Colonic mucosa (tissue), 4 donors: Measurements from ENCODE around the gene RRAD. TPM values are rescaled to one million over a fixed set of nuclear protein-coding genes. Genes with fewer than 3 reads are reported as not detected.

Source experiments
- DNase-seq: peaks from one replicate; pipeline ENCODE4 v3.0.0-alpha.2; 2020
- H3K27ac ChIP-seq: fragments of 200-600 bp; one replicate; pipeline ENCODE4 v1.8.0; 2021
- H3K27me3 ChIP-seq: fragments of 200-600 bp; one replicate; pipeline ENCODE4 v1.8.0; 2021
- H3K36me3 ChIP-seq: fragments of 200-600 bp; one replicate; pipeline ENCODE4 v1.8.0; 2021
- H3K4me1 ChIP-seq: fragments of 200-600 bp; one replicate; pipeline ENCODE4 v1.8.0; 2021; ENCODE audit warnings: mild to moderate bottlenecking
- H3K4me3 ChIP-seq: fragments of 200-600 bp; one replicate; pipeline ENCODE4 v1.8.0; 2021
- H3K9ac ChIP-seq, 2 donors: one replicate each; pipeline ENCODE4 v1.7.0; 2013; ENCODE audit warnings: control low read depth in 2 of 2, low read depth in 2 of 2, low read length in 2 of 2
- H3K9me3 ChIP-seq: fragments of 200-600 bp; one replicate; pipeline ENCODE4 v1.8.0; 2021
- CTCF ChIP-seq: fragments of 200-600 bp; IDR thresholded peaks from one replicate; pipeline ENCODE4 v1.8.0; 2022; ENCODE audit warnings: antibody characterized with exemption, mild to moderate bottlenecking
- intact Hi-C: fragments of 100-400 bp; cut with DNase I; formaldehyde crosslinking; loops from one replicate; pipeline ENCODE4 v1.14.1; 2022
- total RNA-seq, 2 donors: library from RNA; stranded (reverse); fragmentation: NEBNext Ultra II Directional in 1 of 2; extraction: Animal tissue kit (Norgen Biotek cat#: 25700) in 1 of 2; gene quantifications; one replicate each; pipeline ENCODE4 v1.2.1, GENCODE V29; 2021
- donor health status: healthy.
- donor health status: DM: no; HTN: no; CAD: no.
- donor health status: DM: no; HTN: no; CAD: no.

RRAD gene
- total RNA-seq, 2 donors from 2014 or later = 1.4 to 4.0 TPM

GRCh38 chr16:66905633-66906539, 19.4 kb downstream of the RRAD start:
- H3K27me3 ChIP-seq = no peaks in the 10 kb centered on the region
- H3K27ac ChIP-seq = no peak overlapping the region
- no peak overlapping the region for H3K4me3 ChIP-seq
- no peaks in the 10 kb centered on the region for H3K36me3 ChIP-seq
- no peaks in the 10 kb centered on the region for H3K4me1 ChIP-seq
- peak; percentile 90 for DNase-seq
- intact Hi-C loops = no loop called here
- TF ChIP-seq CTCF = no peak
- no peaks in the 10 kb centered on the region for H3K9me3 ChIP-seq
- H3K9ac ChIP-seq = peak overlapping the region in 1 of 2 donors; percentile 51

- DNase-seq = no peak
- Histone ChIP-seq H3K36me3 (no peaks in the 10 kb centered on the region), H3K27me3 (no peaks in the 10 kb centered on the region), H3K4me3 (no peak overlapping the region), H3K4me1 (peaks cover 3% of the 10 kb centered on the region), H3K27ac (no peak overlapping the region), H3K9me3 (no peaks in the 10 kb centered on the region), H3K9ac (peak overlapping the region in 1 of 2 donors; percentile 51)
- no peak for TF ChIP-seq CTCF
- intact Hi-C loops = no loop called here
Observed at GRCh38 chr16:66904846-66905632, 20.3 kb downstream of the RRAD start.

- intact Hi-C loops = no loop called here
- Histone ChIP-seq H3K36me3 (no peaks in the 10 kb centered on the region), H3K9ac (no peak overlapping the region), H3K4me3 (no peak overlapping the region), H3K9me3 (no peaks in the 10 kb centered on the region), H3K27ac (no peak overlapping the region), H3K27me3 (no peaks in the 10 kb centered on the region), H3K4me1 (peaks cover 9% of the 10 kb centered on the region)
- TF ChIP-seq CTCF = no peak
- no peak for DNase-seq
Observed at GRCh38 chr16:66904428-66904845, 20.9 kb downstream of the RRAD start.

DNA sequence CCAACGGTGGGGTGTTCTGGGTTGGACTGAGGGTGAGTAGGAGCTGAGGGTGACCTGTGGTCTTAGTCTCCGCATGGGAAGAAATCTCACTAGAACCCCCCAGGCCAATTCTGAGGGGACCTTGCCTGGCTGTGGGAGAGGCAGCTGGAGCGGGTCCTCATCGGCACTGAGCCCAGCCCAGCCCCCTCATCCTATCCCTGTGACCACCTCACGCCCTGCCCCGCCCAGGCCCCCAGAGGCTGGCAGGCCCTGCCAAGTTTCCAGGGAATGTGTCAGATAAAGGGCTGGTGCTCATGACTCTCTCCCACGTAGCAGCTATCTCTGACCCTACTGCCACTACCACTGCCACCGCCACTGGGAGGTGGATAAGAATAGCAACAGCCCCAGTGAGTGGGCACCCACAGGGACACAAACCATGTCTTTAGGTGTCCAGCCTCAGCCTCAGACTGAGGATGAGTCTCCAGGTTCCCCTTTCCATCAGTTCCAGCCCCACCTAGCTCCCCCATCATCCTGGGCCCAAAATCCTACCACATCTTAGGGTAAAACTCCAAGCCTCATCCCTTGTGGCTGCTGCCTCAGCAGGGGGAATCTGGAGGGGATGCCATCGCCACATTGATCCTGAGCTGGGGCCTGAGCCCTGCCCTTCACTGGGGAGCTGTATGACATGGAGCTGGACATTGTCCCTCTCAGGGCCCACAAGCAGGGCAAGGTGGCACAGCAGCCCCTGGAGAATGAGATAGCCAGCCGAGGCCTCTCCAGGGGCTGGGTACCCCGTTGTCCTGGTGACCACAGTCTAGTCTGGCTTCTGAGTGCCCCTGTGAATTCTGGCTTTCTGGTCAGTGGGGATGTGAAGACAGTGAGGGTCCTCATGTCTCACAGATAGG, 21.5 kb downstream of the RRAD start:
- Histone ChIP-seq H3K27ac (no peak overlapping the region), H3K4me1 (peaks cover 12% of the 10 kb centered on the region), H3K4me3 (no peak overlapping the region), H3K9ac (no peak overlapping the region), H3K9me3 (no peaks in the 10 kb centered on the region), H3K36me3 (no peaks in the 10 kb centered on the region), H3K27me3 (no peaks in the 10 kb centered on the region)
- intact Hi-C loops = no loop called here
- TF ChIP-seq CTCF = no peak
- no peak for DNase-seq
